ENCODE data around the gene FOXP1.

The FOXP1 gene

GRCh38 chr3:71421475-71421819, 162.1 kb downstream of the FOXP1 start:
- no peak for DNase-seq

GRCh38 chr3:71419369-71419768, 164.2 kb downstream of the FOXP1 start:
- no peak for DNase-seq

- no peak for DNase-seq
Observed at GRCh38 chr3:71417791-71418190, 165.7 kb downstream of the FOXP1 start.

DNA sequence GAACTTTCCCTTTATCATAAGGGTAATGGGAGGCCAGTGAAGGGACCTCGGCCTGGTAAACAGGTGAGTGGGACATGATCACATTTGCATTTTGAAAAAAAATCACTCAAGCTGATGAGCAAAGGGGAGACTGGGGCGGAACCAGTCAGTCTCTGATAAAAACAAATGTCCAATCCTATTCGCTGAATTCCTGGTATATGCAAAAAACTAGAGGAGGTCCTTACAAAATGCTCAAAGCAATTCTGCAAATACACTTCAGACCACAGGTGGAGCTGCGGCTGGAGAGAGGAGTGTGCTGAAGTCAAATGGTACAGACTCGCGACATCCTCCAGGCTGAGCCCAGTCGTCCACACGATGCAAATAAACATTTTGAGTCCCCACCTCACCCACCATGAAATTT, 166.7 kb downstream of the FOXP1 start:
- DNase-seq = peak; percentile 38

GRCh38 chr3:71415681-71416122, 167.8 kb downstream of the FOXP1 start:
- no peak for DNase-seq

DNA sequence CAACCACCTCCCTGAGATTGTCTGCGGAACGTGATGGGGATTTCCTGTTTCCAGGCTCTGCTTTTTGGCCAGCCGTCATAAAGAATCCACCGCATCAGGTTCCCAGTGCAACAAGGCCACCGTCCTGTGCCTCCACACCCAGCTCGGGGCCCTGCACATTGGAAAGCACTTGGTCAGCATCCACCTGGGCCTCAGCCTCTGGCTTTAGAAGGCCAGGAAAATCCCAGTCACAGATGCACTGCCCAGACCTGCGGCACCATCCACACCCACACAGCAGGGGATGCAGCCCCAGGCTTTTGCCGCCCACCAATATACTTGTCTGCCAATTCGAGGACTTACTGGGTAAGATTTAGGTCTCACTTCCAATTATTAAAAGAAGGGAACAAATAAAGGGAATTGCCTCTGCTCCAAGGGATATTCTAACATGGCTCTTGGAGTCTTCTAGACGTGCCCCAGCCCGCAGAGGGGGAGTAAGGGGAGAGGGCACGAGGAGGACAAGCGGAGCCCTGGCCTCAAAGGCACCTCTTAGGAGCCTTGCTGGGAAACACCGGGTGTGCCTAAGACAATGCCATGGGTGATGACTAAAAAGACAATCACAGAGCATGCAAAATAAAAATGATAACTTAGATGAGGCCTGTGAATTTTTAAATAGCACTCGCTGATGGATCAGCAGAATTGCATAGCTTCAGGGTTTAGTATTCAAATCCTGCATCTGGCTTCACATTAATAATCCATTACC, 169.2 kb downstream of the FOXP1 start:
- no peak for DNase-seq

DNA sequence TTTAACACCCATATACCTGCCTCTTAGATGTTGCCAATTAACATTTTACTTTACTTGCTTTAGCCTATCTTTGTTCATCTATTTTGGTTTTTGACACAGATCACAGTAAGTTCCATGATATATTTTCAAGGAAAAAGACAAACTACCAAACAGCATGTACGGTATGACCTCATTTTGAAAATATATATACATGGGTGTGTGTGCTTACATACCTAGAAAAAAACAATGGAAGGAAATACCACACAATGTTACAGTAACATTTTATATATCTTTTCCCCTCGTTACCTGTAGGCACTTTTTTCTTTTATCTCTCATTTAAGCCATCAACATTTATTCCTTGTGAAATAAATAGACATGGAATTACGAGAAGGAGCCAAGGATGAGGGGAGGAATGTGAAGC, 170.0 kb downstream of the FOXP1 start:
- no peak for DNase-seq

- DNase-seq = no peak
Observed at GRCh38 chr3:71409352-71409751, 174.2 kb downstream of the FOXP1 start.

GRCh38 chr3:71408903-71409302, 174.6 kb downstream of the FOXP1 start:
- DNase-seq = no peak

GRCh38 chr3:71407823-71408222, 175.7 kb downstream of the FOXP1 start:
- DNase-seq = no peak

DNA sequence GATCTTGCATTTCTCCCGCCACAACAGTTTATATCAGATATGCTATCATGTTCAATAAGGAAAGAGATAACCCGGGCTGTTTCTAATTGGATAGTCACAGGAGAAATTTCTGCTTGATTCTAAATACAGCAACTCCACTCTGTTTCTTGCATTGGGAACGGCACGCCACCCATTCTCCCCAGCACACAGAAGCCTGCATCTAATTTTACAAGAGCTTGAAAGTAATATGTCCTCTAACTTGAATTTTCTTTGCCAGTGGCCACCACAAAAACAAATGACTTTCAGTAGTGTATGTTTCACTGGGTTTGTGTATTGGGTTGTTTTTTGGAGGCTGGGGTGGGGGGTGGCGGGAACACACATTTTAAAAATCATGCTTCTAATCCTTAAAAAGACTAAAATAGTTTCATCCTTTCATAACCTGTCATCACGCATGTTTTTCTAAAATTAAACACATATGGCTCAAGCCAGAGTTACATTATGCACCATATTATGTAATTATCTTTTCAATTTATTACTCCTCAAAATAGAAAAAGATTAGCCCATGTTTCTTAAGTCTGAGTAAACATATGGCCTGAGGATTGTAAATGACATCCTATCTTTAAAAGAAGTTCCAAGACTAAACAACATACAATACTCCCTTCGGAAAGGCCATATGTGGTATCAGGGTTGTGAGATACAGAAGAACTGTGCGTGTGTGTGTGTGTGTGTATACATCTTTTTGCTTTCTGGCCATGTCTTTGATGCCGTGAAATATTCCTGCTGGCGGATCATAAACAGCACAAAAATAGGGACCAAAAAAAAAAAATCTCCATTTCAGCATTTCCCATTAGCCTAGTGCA, 176.3 kb downstream of the FOXP1 start:
- no peak for DNase-seq

GRCh38 chr3:71402911-71403310, 180.6 kb downstream of the FOXP1 start:
- DNase-seq = no peak

DNA sequence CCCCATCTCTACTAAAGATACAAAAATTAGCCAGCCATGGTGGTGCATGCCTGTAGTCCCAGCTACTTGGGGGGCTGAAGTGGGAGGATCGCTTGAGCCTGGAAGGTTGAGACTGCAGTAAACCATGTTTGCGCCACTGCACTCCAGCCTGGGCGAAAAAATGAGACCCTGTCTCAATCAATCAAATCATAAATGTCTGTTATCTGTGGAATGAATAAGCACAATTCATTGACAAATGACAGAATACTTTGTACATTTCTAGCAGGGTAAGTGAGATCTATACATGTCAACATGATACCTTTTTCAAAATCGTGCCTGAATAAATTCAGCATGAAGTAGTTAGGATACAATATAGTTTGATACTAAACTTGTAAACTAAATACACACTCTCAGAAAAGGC, 181.2 kb downstream of the FOXP1 start:
- DNase-seq = no peak

DNA sequence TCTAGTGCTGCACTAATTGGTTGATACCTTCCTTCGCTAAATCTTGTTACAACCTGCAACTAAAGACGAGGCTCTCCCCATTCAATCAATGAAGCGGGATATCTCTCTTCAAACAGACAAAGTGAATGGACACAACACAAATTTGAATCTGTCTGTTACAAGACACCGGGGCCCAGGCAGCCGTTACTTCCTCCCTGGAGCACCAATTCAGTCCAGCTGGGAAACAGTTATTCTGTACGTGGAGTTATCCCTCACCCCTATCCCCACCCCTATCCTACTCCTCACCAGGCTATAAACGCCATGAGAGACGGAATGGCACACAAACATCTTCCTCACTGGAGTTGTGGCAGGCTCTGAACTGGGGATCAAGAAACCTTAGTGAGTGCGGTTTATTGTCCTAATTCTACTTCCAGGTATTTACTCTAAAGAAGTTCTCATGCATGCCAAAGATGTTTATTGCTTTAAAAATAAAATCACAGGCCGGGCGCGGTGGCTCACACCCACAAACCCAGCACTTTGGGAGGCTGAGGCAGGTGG, 181.8 kb downstream of the FOXP1 start:
- no peak for DNase-seq

GRCh38 chr3:71400986-71401451, 182.5 kb downstream of the FOXP1 start:
- no peak for DNase-seq

- no peak for DNase-seq
Observed at GRCh38 chr3:71399478-71399877, 184.1 kb downstream of the FOXP1 start.

DNA sequence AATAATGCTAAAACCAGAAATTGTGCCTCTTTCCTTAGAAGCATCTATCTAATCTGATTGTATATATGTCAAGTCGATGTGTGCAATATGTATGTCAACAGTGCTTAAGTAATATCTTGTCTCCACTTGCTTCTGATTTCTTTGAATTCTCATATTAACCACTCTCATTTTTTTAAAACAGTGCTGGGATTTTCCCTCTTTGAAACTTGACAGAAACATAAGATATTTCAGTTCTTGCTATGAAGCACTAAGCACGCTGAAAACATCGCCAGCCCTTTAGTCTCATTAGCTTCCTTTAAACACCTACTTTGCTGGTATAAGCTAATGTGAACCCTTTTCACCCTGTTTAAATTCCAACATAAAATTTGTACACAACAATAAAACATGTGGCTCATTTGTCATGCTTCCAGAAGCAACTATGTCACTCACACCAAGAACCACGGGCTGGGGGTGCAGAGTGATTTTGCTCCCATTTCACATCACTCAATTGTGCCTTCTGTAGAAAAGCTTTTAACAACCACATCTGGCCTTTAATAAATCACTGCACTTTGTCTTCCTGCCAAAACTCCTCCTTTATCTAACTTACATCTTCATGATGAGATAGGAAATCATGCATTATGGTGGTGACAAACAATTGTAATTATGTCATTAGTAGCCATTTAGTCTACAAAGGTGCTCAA, 185.2 kb downstream of the FOXP1 start:
- peak; percentile 29 for DNase-seq

GRCh38 chr3:71397726-71398125, 185.8 kb downstream of the FOXP1 start:
- no peak for DNase-seq

- DNase-seq = no peak
Observed at GRCh38 chr3:71397046-71397445, 186.5 kb downstream of the FOXP1 start.

DNA sequence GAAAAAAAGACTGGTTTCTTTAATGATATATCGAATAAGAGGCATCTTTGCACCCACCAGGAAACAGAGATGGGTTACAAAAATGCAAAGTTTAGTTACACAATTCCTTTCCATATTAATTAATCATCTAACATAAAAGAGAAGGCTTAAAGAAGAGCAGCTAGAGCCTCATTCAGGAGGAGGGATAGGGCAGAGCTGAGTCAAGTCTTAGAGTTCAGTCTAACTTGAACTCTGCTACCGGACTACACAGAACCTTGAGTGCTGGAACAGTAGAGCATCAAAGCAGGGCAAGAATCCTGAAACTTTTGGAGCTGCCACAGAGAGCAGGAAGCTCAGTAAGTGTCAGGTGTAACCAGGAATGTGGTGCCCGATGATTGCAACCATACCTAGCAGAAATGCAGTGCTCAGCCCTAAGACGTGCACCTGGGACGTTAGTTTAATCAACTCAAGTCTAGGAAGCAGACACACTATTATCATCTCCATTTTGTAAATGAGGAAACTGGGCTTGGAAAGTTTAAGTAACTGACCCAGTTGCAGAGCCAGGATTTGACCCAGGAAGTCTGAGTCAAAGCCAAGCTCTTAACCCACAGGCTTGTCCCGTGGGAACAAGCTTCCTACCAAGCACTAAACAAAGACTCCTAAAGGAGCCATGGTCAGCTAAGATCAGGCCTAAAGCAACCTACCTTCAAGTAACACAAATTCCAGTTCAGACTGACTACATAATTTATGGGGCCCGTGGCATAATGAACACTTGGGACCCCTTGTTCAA, 187.4 kb downstream of the FOXP1 start:
- no peak for DNase-seq

- DNase-seq = no peak
Observed at GRCh38 chr3:71395470-71395869, 188.1 kb downstream of the FOXP1 start.

DNA sequence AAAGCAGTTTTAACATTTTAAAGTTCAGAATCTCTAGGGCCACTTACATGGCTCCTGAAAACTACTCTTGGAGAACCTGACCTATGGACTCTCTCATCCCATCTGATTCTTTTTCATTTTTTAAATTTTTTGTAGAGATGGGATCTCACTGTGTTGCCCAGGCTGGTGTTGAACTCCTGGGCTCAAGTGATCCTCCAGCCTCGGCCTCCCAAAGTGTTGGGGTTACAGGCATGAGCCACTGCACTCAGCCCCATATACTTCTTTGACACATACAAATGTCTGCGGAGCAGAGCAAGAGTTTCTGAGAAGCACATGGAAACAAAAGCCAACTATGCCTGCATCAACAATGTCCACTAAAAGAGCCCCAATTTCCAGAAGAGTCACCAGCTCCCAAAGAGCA, 189.8 kb downstream of the FOXP1 start:
- no peak for DNase-seq

DNA sequence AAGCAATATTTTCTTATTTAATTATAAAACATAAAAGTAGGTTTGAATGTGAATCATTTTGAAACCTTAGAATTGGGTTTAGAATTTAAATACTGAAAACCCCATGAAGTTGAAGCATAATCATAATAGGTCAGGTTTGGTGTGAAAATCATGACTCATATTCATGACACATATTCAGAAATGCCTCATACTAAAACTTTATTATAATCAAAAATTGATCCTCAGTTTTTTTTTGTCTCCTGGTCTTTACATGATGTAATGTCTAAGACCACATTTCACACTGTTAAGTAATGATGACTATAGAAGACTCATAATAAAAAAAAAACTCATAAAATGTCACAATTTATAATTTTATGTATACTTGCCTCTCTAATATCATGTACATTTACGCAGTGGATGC, 190.4 kb downstream of the FOXP1 start:
- no peak for DNase-seq
